Right lung (tissue), 5 donors: Measurements from ENCODE around the gene LARP4B. TPM values are rescaled to one million over a fixed set of nuclear protein-coding genes. Genes with fewer than 3 reads are reported as not detected.

Source experiments
- DNase-seq, 2 donors: peaks; one replicate each; pipeline ENCODE4 v3.0.0-alpha.2; 2013
- polyA plus RNA-seq, 5 donors: library from polyadenylated mRNA; unstranded; fragments of 120-200 nt; gene quantifications; one replicate each; pipeline versions ENCODE4 v1.2.1 to v1.2.3, GENCODE V29; 2013; ENCODE audit warnings: inconsistent platforms in 1 of 5, low replicate concordance in 1 of 5; ENCODE audit not compliant: insufficient read length in 5 of 5, insufficient read depth in 1 of 5

LARP4B gene
- polyA plus RNA-seq, 5 donors: 42.0 to 57.0 (median 47.6) TPM

DNA sequence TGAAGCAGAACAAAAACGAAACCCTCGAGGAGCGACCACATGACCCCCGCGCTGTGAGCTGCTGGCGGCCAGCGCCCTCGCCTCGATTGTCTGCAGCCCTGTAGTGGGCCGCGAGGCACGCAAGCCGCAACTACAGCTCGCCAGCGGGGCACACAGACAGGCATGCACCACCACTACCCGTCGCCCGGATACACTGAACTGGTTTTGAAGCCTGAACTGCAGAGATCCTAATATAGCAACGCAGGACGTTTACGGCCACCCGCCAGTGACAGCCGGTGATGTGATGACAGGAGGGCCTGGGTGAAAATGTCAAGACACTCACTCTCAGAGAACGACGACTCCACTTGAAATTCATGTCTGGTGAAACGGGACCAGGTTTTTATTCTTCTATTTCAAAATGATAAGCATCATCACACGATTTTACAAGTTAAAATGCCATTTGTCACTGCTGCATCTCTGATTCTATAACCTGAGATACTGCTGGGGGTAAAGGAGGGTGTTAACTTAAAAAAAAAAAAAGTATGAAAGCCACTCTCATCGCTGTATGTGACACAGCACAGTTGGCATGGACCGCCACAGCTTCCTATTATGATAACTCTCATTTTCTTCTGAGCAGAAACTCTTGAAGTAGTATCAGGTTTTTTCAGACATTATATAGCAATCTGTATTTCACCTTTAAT, 121.7 kb downstream of the LARP4B start:
- DNase-seq: no peak

DNA sequence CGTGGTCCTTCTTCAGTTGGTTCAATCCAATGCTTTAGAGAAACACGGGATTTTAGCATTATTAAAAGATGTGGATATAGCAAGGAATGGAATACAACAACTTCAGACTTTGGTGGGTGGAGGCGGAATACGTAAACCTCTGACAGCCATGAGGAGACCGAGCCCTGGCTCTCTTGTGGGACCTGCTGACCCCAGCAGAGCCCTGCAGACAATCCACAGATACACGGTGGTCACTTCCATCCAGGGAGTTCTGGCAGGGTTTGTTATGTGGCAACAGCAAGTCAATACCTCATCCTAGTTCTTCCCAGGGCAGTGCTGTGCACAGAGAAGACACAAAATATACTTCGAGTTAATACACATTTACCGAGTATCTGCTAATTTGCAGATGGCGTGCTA, 123.5 kb downstream of the LARP4B start:
- DNase-seq: no peak

DNA sequence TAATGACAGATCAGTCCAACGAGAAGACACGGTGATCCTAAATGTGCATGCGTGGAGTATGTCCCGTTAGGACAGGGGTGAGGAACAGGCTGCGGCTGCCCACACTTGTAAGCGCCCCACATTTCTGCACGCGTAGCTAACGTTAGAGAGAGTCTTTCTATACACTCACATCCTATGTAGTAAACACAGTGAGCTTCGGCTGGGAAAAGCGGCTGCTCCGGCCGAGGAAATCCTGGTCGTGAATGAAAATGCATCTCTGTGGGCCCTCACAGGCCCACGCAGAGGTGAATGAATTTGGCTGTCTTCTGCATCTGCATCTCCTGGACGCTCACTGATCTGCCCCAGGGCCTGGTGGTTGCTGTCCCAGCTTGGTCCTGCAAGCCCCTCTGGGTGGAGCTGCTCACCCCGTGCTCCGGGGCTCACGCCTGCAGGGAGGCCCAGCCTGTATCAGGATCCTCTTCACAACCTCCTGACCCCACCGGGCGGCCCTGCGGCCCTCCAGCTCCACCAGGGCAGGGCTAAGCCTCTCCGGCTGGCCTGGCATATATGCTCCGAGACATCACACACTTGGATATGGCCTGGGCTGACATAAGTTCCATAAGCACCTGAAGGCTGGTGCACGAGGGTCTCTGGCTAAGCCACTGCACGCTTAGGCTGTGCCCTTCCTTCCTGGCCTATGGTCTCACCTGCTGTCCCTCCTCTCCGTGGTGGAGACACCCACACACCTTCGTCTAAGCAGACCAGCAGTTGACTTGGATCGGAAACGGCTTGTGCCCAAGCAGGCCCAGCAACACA, 124.1 kb downstream of the LARP4B start:
- no peak for DNase-seq

DNA sequence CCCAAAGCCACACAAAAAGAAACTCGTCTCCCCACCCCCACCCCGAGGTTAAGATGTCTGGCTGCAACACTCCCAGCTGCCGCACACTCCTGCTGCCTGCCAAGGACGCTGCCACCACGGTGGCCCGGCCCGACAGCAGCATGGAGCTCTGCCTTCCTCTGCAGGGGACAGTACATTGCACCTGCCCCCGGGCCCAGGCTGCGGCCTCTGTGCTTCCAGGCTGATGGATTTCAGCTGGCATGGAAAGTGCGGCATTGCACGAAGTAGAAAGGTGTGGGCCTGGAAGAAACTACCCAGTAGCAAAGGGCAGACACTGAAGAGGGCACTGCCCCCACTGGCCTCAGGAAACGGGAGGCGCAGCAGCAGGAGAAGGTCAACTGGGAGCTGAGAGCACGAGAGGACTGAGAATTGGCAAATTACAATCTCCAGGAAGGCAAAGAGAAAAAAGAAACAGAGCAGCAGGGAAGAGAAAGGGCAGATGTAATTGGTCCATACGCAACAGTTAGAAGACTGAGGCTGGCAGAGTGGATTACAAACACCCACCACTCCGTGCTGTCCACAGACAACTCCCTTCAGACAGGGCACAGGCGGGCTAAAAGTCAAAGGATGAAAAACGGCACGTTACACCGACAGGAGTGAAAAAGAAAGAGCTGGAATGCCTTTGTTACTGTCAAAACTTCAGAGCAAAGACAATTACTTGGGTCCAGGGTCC, 124.9 kb downstream of the LARP4B start:
- no peak for DNase-seq

DNA sequence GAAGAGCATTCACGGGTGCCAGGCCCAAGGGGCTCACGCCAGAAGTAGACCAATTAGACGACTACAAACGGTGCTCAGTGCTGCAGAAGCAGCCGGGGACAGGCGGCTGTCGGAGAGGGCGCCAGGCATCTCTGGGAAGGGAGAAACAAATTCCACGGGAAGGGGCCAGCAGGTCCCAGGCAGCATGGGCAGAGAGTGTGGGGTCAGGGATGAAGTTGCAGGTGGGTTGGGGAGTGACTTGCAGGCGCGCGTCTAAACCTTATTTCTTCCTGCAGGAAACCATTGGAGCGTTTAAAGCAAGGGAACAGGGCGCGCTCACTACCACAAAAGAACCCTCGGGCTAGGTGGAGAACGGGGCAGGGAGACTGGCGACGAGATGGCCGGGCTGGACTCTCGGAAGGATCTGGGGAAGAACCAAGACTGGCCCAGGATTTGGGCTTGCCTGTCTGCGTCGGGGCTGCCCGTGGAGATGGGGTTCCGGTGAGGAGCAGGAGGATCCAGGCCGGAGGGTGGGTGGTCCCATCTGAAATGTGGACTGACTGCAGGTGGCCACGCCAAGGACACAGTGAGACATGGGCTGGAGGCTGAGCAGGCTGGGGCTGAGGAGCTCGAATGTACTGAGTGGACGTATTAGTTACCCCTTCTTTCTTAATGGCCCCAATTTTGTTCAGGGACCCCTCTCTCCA, 125.7 kb downstream of the LARP4B start:
- DNase-seq: no peak

DNA sequence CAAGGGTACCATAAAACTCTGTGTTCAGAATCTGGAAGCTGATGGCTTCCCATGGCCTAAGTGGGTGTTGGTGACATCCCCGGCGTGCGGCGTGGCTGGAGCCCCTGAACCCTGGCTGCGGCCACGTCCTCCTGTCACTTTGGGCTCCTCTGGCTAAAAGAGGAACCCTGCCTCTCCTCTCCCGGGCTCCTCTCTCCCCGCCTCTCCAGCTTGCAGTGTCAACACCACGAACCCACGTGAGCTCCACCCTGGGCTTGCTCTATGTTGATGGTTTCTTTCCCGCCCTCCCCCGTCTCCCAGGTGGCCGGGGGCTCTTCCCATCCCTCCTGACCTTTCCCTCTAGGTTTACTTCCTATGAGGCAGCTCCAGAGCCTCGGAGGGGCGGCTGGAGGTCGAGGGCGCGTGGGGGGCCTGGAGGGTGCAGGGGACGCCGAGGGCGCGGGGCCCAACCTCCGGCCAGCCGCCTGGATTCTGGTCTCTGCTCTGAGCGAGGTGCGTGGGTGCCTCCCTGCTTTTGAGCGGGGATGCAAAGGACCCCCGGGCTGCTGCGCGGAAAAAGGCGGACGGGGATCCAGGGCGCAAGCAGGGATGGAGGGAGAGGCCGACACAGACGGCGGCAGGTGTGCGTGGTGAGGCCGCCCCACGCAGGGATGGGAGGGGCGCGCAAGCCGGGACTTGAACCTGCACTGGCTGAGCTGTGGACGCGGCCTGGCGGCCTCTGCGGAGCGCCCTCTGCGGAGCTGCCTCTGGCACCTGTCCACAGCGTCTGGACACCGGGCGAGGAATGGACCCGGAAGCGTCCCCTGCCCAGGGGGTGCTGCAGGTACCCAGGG, 126.5 kb downstream of the LARP4B start:
- no peak for DNase-seq

DNA sequence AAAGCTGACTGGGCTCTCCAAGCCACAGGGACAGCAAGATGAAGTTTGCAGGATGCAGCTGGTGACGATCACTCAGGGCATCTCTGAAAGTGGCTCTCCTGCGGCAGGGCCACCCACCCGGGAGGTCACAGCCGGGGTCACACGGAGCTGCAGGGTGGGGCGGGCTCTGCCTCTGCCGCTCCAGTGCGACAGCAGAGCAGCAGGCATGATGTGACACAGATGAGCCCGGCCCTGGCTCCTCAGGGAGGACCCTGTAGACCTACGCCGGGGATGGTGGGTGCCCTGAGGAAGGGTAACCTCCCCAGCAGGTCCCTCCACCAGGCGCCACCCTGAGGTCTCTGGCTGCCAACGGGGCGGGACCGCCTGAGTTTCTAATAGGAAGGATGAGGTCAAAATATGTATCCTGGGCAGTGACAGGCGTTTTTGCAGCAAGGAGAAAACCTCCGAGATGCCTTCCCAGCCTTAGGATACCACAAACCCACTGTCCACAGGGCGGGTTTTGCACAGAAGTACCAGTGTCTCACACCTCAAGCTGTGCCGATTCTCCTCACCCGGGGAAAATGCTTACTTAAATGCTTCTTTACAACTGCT, 127.2 kb downstream of the LARP4B start:
- no peak for DNase-seq

DNA sequence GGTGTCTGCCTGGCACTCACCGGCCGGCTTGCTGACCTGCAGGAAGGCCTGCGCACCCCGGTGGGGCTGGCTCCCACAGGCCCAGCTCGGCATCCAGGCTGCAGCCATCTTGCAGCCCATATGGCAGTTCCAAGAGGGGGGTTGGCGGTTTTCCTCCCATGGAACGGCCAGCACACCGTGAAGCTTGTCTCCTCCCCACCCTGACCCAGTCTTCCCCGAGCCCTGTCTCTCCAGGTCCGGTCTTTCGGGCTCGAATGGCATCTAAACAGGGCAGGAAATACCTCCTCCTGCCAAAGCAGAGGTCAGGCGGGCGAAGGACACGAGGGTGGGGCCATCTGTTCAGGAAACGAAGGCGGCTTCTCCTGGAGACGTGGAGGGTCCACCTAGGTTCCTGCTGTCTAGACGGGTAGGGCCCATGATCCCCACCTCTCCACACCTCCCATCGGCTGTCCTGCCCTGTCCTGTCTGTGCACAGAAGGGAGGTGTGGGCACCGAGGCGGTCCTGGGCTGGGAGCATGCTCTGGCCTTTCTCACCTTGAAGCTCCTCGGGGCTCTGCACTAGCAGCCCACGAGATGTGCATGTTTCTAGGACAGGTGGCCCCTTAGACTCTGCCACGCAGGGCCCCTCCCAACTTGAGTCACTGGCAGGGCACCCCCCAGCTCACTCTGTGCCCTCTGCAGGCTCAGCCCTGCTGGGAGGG, 128.3 kb downstream of the LARP4B start:
- no peak for DNase-seq

DNA sequence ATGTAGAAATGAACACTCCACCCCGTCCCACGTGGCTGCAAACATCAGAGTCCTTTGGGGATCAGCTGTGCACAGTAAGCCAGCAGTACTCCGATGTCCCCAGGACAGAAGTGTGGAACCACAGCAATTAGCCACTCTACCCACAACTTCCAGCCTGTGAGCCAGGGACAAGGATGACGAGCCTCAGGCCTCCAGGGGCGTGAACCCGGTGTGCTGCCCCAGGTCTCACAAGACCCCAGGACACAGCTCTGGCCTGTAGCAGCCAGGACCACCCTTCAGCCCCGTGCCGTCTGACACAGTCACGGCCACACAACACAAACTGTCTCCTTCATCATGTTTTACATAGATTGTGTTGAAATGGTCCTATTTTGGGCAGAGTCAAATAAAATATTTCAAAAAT, 129.0 kb downstream of the LARP4B start:
- no peak for DNase-seq

DNA sequence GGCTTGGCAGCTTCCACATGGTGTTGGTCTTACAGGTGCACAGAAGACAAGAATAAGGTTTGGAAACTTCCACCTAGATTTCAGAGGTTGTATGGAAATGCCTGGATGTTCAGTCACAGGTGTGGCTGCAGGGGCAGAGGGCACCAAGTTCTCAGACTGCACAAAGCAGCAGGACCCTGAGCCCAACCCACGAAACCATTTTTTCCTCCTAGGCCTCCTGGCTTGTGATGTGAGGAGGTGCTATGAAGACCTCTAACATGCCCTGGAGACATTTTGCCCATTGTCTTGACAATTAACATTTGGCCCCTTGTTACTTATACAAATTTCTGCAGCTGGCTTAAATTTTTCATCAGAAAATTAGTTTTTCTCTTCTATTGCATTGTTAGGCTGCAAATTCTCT, 134.3 kb downstream of the LARP4B start:
- DNase-seq: no peak

DNA sequence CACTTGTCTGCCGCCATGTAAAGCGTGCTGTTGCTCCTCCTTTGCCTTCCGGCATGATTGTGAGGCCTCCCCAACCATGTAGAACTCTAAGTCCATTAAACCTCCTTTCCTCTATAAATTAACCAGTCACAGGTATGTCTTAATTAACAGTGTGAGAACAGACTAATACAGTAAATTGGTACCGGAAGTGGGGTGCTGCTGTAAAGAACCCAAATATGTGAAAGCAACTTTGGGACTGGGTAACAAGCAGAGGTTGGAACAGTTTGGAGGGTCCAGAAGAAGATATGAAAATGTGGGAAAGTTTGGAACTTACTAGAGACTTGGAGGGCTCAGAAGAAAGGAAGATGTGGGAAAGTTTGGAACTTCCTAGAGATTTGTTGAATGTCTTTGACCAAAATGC, 135.3 kb downstream of the LARP4B start:
- DNase-seq: no peak

DNA sequence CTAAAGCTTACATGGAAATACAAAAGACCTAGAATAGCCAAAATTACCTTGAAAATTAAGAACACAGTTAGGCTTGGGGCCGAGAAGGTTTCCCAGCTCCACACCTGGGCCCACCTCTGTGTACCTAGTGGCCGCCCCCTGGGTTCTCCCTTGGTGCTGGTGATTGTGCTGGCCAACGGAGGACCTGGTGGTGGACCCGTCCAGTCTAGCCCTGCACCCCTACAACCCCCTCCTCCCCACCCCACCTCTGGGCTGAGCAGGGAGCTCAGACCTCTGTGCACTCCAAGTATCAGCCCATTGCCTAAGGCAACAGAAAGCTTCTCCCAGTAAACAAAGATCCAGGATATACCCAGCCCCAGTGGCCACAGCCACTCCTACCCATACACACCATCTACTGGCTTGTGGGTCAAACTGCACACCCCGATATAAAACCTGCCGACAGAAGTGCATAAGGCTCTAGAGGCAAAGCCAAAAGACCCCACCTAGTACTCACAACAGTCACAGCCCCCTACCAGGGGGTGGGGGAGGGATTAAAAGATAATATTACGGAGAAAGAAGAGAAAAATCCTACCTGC, 137.0 kb downstream of the LARP4B start:
- no peak for DNase-seq

DNA sequence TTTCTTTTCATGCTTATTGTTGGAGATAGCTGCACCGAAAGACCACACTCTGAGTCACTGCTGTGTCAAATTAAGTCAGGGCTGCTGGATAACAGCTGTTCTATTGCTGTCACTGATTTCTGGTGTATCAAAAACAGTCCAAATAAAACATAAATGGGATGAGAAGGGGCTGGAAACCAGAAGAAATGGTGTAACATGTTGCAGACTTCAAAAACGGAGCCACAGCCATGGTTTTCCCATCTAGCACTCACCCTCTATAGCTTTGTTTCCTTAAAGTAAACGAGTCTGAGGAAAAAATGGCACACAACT, 138.8 kb downstream of the LARP4B start:
- peak in 1 of 2 donors; percentile 25 for DNase-seq

DNA sequence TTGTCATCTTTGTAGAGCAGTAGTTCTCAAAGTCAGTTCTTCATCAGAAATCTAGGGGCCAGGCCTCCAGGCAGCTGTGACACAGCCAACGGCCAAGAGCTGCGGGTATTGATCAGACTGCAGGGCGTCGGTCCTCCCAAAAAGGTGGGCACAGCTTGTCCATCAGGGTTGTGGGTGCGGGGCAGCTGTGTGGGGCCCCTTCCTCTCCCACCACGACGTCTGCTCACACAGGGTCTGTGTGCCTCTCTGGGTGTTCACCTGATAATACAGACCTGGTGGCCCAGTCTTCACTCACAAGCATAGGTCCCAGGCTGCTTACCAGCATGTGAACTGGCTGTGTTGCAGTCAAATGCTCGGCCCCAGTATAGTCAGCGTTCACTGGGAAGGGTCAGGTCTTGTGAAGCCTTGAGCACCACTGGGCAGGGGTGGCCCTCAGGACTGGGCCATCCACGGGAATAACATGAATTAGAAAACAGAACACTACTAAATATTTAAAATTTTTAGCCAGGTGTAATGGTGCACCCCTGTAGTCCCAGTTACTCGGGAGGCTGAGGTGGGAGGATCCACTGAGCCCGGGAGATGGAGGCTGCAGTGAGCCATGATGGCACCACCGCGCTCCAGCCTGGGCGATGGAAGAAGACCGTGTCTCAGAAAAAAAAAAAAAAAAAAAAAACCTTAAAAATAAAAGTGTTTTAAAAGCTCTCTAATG, 139.3 kb downstream of the LARP4B start:
- DNase-seq: no peak

DNA sequence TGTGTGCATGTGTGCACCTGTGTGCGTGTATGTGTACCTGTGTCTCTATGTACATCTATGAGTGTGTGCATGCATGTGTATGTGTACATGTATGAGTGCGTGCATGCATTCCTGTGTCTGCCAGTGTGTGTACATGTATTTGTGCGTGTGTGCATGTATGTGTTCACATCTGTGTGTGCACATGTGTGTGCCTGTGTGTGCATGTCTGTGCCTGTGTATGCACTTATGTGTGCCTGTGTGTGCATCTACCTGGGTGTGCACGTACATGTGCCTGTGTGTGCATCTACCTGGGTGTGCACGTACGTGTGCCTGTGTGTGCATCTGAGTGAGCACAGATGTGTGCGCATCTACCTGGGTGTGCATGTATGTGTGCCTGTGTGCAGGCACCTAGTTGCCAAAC, 139.9 kb downstream of the LARP4B start:
- DNase-seq: no peak

DNA sequence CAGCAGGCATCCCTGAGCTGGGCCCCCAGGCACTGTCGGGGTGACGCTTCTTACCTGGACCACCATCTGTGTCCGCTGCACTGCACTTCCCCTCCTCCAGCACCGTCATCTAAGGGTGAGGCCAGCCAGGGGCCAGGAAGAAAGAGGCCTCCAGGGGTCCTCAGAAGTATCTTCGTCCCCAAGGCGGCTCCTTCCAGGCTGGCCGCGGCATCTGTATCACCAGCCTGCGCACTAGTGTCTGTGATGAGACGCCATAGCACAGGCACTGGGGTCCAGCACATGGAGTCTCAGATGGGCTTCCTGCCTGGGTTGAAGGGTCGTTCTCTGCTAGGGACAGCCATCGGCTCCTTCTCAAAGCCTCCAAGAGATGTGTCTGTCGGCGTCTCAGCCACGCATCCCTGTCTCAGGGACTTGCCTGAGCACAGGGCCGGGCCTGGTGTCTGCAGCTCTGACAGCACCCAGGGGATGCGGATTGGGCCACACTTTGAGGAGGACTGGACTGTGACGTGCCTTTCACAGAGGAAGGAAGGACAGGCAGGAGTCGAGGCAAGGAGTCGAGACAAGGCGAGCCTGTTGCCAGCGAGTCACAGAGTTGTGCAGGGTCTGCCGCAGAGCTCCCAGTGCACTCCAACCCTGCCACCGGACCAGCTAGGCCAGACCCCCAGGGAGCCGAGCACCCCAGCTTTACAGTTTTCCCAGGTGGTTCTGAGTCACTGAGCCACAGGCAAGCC, 140.5 kb downstream of the LARP4B start:
- DNase-seq: no peak

DNA sequence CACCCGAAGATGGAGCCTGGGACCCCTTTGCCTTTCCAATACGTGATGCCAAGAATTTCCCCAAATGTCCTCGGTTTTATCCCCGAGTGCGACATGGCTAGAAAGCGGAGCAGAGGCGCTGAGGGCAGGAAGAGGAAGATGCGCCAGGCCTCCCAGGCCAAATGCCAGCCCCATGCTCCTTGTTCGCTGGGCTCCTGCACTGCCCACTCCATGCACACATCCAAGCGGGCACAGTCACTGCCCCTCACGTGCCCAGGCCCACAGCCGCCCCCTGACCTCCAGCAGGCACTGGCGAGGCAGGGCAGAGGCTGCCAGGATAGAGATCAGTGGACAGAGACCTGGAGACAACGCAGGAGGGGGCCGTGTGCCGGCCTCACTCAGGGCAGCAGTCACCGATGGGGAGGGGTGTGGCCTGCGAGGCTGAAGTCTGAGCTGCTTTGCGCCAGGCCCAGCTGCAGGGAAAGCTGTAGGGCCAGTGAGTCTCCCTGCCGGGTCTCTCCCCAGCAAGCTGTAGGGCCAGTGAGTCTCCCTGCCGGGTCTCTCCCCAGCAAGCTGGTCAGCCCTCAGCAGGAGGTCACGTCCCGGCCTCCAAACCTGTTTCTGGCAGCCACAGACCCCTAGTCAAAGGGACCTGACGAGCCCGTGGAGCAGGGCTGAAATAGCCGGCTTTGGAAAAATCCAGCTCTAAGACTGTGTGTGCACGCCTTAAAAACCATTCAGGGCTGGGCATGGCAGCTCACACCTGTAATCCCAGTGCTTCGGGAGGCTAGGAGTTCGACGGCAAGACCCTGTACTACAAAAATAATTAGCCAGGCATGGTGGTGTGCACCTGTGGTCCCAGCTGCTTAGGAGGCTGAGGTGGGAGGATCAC, 141.4 kb downstream of the LARP4B start:
- no peak for DNase-seq
